Body of pancreas (tissue), 4 donors: ENCODE measurements around the gene ADCY5.

ENCODE experiments used
- POLR2A ChIP-seq, 3 donors: fragments of 450-650 bp; IDR thresholded peaks; one replicate each; pipeline ENCODE4 v1.6.1; 2016; ENCODE audit warnings: antibody characterized with exemption in 3 of 3, mild to moderate bottlenecking in 2 of 3
- TF ChIP-seq, protein P1 (sequence below), 7 experiments: fragments of 450-650 bp in 4 of 7; fragments of 200-600 bp in 3 of 7; sonication (generic) in 3 of 7; IDR thresholded peaks; one replicate each; pipeline ENCODE4 v1.5.1; 2016 to 2019; ENCODE audit warnings: antibody characterized with exemption in 7 of 7

DNA sequence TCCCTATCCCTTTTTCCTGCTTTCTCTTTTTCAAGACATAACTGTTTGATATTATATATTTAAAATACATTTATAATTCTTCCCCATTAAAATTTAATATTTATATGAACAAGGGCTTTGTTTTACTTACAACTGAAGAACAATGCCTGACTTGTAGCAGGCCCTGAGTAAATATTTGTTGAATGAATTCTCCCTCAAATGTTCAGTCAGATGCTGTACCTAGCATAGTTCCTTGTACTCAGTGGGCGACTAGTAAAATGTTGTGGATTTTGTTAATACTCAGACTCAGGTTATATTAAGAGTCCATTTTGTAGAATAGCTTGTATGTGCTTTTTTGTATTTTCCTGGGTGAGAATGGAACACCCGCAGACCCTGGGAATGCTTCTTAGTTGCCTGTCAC lies 178.1 kb downstream of the ADCY5 start:
- TF ChIP-seq, protein P1, sequence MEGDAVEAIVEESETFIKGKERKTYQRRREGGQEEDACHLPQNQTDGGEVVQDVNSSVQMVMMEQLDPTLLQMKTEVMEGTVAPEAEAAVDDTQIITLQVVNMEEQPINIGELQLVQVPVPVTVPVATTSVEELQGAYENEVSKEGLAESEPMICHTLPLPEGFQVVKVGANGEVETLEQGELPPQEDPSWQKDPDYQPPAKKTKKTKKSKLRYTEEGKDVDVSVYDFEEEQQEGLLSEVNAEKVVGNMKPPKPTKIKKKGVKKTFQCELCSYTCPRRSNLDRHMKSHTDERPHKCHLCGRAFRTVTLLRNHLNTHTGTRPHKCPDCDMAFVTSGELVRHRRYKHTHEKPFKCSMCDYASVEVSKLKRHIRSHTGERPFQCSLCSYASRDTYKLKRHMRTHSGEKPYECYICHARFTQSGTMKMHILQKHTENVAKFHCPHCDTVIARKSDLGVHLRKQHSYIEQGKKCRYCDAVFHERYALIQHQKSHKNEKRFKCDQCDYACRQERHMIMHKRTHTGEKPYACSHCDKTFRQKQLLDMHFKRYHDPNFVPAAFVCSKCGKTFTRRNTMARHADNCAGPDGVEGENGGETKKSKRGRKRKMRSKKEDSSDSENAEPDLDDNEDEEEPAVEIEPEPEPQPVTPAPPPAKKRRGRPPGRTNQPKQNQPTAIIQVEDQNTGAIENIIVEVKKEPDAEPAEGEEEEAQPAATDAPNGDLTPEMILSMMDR (IDR thresholded peaks at IDR 0.05), result no peak
- no peak for TF ChIP-seq POLR2A (IDR thresholded peaks at IDR 0.05)
